Astrocyte (in vitro differentiated cells and primary cell): ENCODE measurements around the gene EPS15.

Source experiments
- EZH2 ChIP-seq: IDR thresholded peaks from 2 replicates; pipeline ENCODE4 v1.6.1; 2012; ENCODE audit warnings: mild to moderate bottlenecking, low read length, inconsistent platforms; ENCODE audit not compliant: insufficient read depth
- TF ChIP-seq, protein P1 (sequence below): IDR thresholded peaks from 2 replicates; pipeline ENCODE4 v1.5.1; 2011; ENCODE audit warnings: low read depth, mild to moderate bottlenecking, inconsistent platforms, low read length, moderate library complexity; ENCODE audit not compliant: insufficient read depth

DNA sequence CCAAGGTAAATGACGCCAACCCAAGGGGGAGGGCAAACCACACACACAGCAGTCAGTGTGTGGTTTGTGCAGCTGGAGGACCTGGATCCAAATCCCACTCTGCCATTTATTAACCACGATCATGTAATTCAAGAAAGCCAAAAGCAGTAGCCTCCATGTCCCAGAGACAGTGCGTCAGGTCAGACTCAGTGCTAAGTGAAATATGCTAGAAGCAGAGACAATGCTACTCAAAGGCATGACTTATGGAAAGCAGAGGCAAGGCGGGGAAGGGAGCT, 202.3 kb downstream of the EPS15 start:
- TF ChIP-seq, protein P1, sequence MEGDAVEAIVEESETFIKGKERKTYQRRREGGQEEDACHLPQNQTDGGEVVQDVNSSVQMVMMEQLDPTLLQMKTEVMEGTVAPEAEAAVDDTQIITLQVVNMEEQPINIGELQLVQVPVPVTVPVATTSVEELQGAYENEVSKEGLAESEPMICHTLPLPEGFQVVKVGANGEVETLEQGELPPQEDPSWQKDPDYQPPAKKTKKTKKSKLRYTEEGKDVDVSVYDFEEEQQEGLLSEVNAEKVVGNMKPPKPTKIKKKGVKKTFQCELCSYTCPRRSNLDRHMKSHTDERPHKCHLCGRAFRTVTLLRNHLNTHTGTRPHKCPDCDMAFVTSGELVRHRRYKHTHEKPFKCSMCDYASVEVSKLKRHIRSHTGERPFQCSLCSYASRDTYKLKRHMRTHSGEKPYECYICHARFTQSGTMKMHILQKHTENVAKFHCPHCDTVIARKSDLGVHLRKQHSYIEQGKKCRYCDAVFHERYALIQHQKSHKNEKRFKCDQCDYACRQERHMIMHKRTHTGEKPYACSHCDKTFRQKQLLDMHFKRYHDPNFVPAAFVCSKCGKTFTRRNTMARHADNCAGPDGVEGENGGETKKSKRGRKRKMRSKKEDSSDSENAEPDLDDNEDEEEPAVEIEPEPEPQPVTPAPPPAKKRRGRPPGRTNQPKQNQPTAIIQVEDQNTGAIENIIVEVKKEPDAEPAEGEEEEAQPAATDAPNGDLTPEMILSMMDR = no peak
- TF ChIP-seq EZH2 = no peak
